Inferior parietal cortex (tissue), 1 donor: ENCODE results near the gene USP13.

Experiments used
- DNase-seq: peaks from one replicate; pipeline ENCODE4 v3.0.0-alpha.2; 2016; ENCODE audit errors: extremely low spot score

USP13 gene

GRCh38 chr3:179796421-179796820 is 143.6 kb downstream of the USP13 start:
- DNase-seq = no peak

- no peak for DNase-seq
Observed at GRCh38 chr3:179797192-179797591, 144.4 kb downstream of the USP13 start.

- no peak for DNase-seq
Observed at GRCh38 chr3:179801263-179801662, 148.4 kb downstream of the USP13 start.

- no peak for DNase-seq
Observed at GRCh38 chr3:179801856-179802255, 149.0 kb downstream of the USP13 start.

GRCh38 chr3:179806177-179806576 is 153.3 kb downstream of the USP13 start:
- no peak for DNase-seq

- DNase-seq = no peak
Observed at GRCh38 chr3:179807588-179807987, 154.7 kb downstream of the USP13 start.

- no peak for DNase-seq
Observed at GRCh38 chr3:179809639-179810038, 156.8 kb downstream of the USP13 start.

- DNase-seq = peak; percentile 86
Observed at GRCh38 chr3:179811321-179812095, 158.7 kb downstream of the USP13 start.

GRCh38 chr3:179812096-179812382 is 159.2 kb downstream of the USP13 start:
- DNase-seq = no peak

GRCh38 chr3:179819379-179819778 is 166.5 kb downstream of the USP13 start:
- no peak for DNase-seq

- no peak for DNase-seq
Observed at GRCh38 chr3:179822296-179822695, 169.5 kb downstream of the USP13 start.

- no peak for DNase-seq
Observed at GRCh38 chr3:179825527-179826246, 172.8 kb downstream of the USP13 start.

- DNase-seq = no peak
Observed at GRCh38 chr3:179826247-179826637, 173.4 kb downstream of the USP13 start.

GRCh38 chr3:179828738-179829137 is 175.9 kb downstream of the USP13 start:
- no peak for DNase-seq

- DNase-seq = no peak
Observed at GRCh38 chr3:179829401-179829800, 176.6 kb downstream of the USP13 start.

GRCh38 chr3:179832333-179832854 is 179.6 kb downstream of the USP13 start:
- DNase-seq = no peak

- DNase-seq = no peak
Observed at GRCh38 chr3:179833294-179833693, 180.5 kb downstream of the USP13 start.

- DNase-seq = peak; percentile 68
Observed at GRCh38 chr3:179837374-179837773, 184.5 kb downstream of the USP13 start.
